CD4-positive, alpha-beta T cell (primary cell): ENCODE measurements around the gene SYPL1. TPM values are rescaled to one million over a fixed set of nuclear protein-coding genes. Genes with fewer than 3 reads are reported as not detected.

Source experiments
- ATAC-seq: fragments of 200-7000 bp; cut with Tn5 transposase; one replicate; pipeline ENCODE4 v1.10.0; 2022; ENCODE audit warnings: mild to moderate bottlenecking; ENCODE audit not compliant: poor library complexity
- CTCF ChIA-PET: fragments of 350-600 bp; sonication (Branson Sonifier 250); formaldehyde crosslinking; loops from one replicate; lab custom pipeline; 2021; ENCODE audit warnings: antibody characterized with exemption, inconsistent platforms; lab: Charles Lee
- POLR2A ChIA-PET: fragments of 350-600 bp; sonication (Branson Sonifier 250); formaldehyde crosslinking; loops from one replicate; lab custom pipeline; 2021; ENCODE audit warnings: antibody characterized with exemption, inconsistent platforms; lab: Charles Lee
- DNase-seq, 14 experiments: peaks; one replicate each; pipeline ENCODE4 v3.0.0-alpha.2; 2013 to 2020; ENCODE audit warnings: mixed read lengths in 2 of 14
- H3K27ac ChIP-seq, 2 donors: one replicate each; pipeline versions ENCODE4 v1.5.1 to v1.7.0; 2013; ENCODE audit warnings: low read length in 2 of 2, low read depth in 1 of 2, mild to moderate bottlenecking in 1 of 2
- H3K27me3 ChIP-seq, 2 experiments: 1 replicate in 1 of 2; 2 replicates in 1 of 2; pipeline versions ENCODE4 v1.6.1 to v1.7.0; 2013; ENCODE audit warnings: low read length in 2 of 2, control low read depth in 1 of 2, mild to moderate bottlenecking in 1 of 2, moderate library complexity in 1 of 2; ENCODE audit not compliant: insufficient read depth in 2 of 2, control insufficient read depth in 1 of 2
- H3K36me3 ChIP-seq: one replicate; pipeline ENCODE4 v1.6.1; 2013; ENCODE audit warnings: low read length, control low read depth; ENCODE audit not compliant: insufficient read depth
- H3K4me1 ChIP-seq: one replicate; pipeline ENCODE4 v1.6.1; 2013; ENCODE audit warnings: low read length, control low read depth; ENCODE audit not compliant: insufficient read depth
- H3K4me3 ChIP-seq: one replicate; pipeline ENCODE4 v1.5.1; 2013; ENCODE audit warnings: mild to moderate bottlenecking, low read length, moderate library complexity
- H3K9me3 ChIP-seq, 2 experiments: 1 replicate in 1 of 2; 2 replicates in 1 of 2; pipeline versions ENCODE4 v1.6.1 to v1.7.0; 2013; ENCODE audit warnings: low read length in 2 of 2, mild to moderate bottlenecking in 2 of 2, control low read depth in 1 of 2, moderate library complexity in 1 of 2; ENCODE audit not compliant: control insufficient read depth in 1 of 2, insufficient read depth in 1 of 2
- H3K27ac Mint-ChIP-seq: one replicate; pipeline ENCODE4 v1.8.0; 2020; ENCODE audit warnings: mixed read lengths
- H3K27me3 Mint-ChIP-seq: one replicate; pipeline ENCODE4 v1.8.0; 2021; ENCODE audit warnings: mixed read lengths
- H3K36me3 Mint-ChIP-seq: one replicate; pipeline ENCODE4 v1.8.0; 2021; ENCODE audit warnings: low read depth, mixed read lengths
- H3K4me1 Mint-ChIP-seq: one replicate; pipeline ENCODE4 v1.8.0; 2021; ENCODE audit warnings: low read depth, mixed read lengths
- H3K4me3 Mint-ChIP-seq: one replicate; pipeline ENCODE4 v1.8.0; 2020; ENCODE audit warnings: mild to moderate bottlenecking, mixed read lengths
- H3K9me3 Mint-ChIP-seq: one replicate; pipeline ENCODE4 v1.8.0; 2020; ENCODE audit warnings: mixed read lengths
- intact Hi-C, 2 experiments: fragments of 100-400 bp; cut with DNase I in 1 of 2; cut with micrococcal nuclease in 1 of 2; formaldehyde crosslinking; loops; one replicate each; pipeline versions ENCODE4 v1.15.1 to v1.9.0; 2023 to 2025; cut with DNase I, micrococcal nuclease
- total RNA-seq, 174 experiments: library from RNA in 2 of 174; stranded (reverse) in 2 of 174; gene quantifications; one replicate each; pipeline ENCODE4 v1.2.3 and lab custom pipeline; 2021 to 2026
- TF ChIP-seq, protein P1 (sequence below): fragments of 200-600 bp; IDR thresholded peaks from one replicate; pipeline ENCODE4 v1.8.0; 2022; ENCODE audit warnings: antibody characterized with exemption, mild to moderate bottlenecking

Gene SYPL1
- total RNA-seq, 2 experiments from 2014 or later = 51.2 to 53.1 TPM

DNA sequence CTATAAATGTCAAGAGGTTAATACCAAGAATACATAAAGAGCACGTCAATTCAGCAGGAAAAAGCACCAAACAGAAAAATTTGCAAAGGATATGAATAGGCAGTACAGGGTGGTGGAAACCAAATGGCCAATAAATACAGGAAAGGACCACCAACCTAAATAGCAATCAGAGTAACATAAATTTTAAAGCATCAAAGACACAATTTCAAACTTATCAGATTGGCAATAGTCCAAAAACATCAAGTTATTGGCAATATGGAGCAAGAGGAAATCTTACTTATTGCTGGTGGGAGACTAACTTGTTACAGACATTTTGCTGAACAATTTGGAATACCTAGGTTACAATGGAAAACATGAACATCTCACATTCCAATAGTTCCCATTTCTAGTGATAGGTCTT, 24.1 kb downstream of the SYPL1 start:
- Histone ChIP-seq H3K4me3 (no peak overlapping the region), H3K27ac (no peak overlapping the region), H3K36me3 (peaks cover 31% of the 10 kb centered on the region), H3K9me3 (no peaks in the 10 kb centered on the region), H3K27me3 (no peaks in the 10 kb centered on the region), H3K4me1 (no peaks in the 10 kb centered on the region)
- TF ChIP-seq, protein P1, sequence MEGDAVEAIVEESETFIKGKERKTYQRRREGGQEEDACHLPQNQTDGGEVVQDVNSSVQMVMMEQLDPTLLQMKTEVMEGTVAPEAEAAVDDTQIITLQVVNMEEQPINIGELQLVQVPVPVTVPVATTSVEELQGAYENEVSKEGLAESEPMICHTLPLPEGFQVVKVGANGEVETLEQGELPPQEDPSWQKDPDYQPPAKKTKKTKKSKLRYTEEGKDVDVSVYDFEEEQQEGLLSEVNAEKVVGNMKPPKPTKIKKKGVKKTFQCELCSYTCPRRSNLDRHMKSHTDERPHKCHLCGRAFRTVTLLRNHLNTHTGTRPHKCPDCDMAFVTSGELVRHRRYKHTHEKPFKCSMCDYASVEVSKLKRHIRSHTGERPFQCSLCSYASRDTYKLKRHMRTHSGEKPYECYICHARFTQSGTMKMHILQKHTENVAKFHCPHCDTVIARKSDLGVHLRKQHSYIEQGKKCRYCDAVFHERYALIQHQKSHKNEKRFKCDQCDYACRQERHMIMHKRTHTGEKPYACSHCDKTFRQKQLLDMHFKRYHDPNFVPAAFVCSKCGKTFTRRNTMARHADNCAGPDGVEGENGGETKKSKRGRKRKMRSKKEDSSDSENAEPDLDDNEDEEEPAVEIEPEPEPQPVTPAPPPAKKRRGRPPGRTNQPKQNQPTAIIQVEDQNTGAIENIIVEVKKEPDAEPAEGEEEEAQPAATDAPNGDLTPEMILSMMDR = no peak
- Mint-ChIP-seq H3K27me3 (no peaks in the 10 kb centered on the region), H3K27ac (no peak overlapping the region), H3K36me3 (peaks cover 45% of the 10 kb centered on the region), H3K4me1 (no peaks in the 10 kb centered on the region), H3K9me3 (no peaks in the 10 kb centered on the region), H3K4me3 (no peak overlapping the region)
- intact Hi-C loops = no loop called here
- POLR2A ChIA-PET = no interaction called here
- CTCF ChIA-PET = no interaction called here
- DNase-seq (no peak), ATAC-seq (no peak)

DNA sequence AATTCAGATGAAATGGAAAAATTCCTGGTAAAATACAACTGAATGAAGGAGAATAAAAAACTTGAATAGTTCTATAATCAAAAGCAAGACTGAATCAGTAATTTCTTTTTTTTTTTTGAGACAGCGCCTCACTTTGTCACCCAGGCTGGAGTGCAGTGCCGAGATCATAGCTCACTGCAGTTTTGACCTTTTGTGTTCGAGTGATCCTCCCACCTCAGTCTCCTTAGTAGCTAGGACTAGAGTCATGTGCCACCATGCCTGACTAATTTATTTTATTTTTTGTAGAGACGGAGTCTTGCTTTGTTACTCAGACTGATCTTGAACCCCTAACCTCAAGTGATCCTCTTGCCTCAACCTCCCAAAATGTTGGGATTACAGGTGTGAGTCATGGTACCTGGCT, 26.1 kb downstream of the SYPL1 start:
- H3K36me3 ChIP-seq = peaks cover 12% of the 10 kb centered on the region
- no peaks in the 10 kb centered on the region for H3K27me3 ChIP-seq
- H3K4me3 Mint-ChIP-seq = no peak overlapping the region
- intact Hi-C loops = no loop called here
- ChIA-PET POLR2A (interaction anchor here (1.0 to 1.5 kb wide), 3 partner anchors 14 to 25 kb away, joined by 3 to 7 read pairs (median 6); no protein-coding TSS in a partner anchor), CTCF (interaction anchor here (0.8 kb wide), 1 partner anchor 17 kb away, joined by 5 read pairs; no protein-coding TSS in a partner anchor)
- ATAC-seq (no peak), DNase-seq (no peak)
- H3K9me3 Mint-ChIP-seq = no peaks in the 10 kb centered on the region
- H3K9me3 ChIP-seq = no peaks in the 10 kb centered on the region
- H3K4me1 ChIP-seq = no peaks in the 10 kb centered on the region
- no peaks in the 10 kb centered on the region for H3K4me1 Mint-ChIP-seq
- H3K27ac ChIP-seq = no peak overlapping the region
- no peak overlapping the region for H3K27ac Mint-ChIP-seq
- H3K27me3 Mint-ChIP-seq = no peaks in the 10 kb centered on the region
- H3K36me3 Mint-ChIP-seq = peaks cover 26% of the 10 kb centered on the region
- TF ChIP-seq, protein P1 = no peak
- no peak overlapping the region for H3K4me3 ChIP-seq

DNA sequence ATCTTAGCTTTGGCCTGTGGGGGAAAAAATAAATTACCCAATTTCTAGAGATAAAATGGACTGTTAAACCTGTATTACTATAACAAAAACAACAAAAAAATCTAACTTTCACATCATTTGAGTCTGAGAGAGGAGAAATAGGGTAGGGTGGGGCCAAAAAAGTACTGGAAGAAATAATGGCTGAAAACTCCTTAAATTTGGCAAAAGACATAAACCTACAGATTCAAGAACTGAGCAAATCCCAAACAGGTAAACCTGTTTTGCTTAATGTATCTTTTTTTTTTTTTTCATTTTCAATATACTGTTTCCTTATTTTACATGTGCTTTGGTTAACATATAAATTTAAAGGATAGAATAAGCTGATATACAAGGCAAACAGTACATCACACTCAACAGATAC, 27.1 kb downstream of the SYPL1 start:
- DNase-seq = no peak
- Histone ChIP-seq H3K27me3 (no peaks in the 10 kb centered on the region), H3K27ac (no peak overlapping the region), H3K4me3 (no peak overlapping the region), H3K9me3 (no peaks in the 10 kb centered on the region), H3K36me3 (peaks cover 6% of the 10 kb centered on the region), H3K4me1 (no peaks in the 10 kb centered on the region)
- peaks cover 16% of the 10 kb centered on the region for H3K36me3 Mint-ChIP-seq
- TF ChIP-seq, protein P1 = no peak
- peaks cover 7% of the 10 kb centered on the region for H3K4me1 Mint-ChIP-seq
- no peak for ATAC-seq
- intact Hi-C loops = no loop called here
- POLR2A ChIA-PET = interaction anchor here (1.0 to 2.1 kb wide), 3 partner anchors 13 to 26 kb away, joined by 6 to 9 read pairs (median 7); no protein-coding TSS in a partner anchor
- no peak overlapping the region for H3K27ac Mint-ChIP-seq
- H3K4me3 Mint-ChIP-seq = no peak overlapping the region
- no peaks in the 10 kb centered on the region for H3K9me3 Mint-ChIP-seq
- H3K27me3 Mint-ChIP-seq = no peaks in the 10 kb centered on the region
- CTCF ChIA-PET = interaction anchor here (0.7 kb wide), 1 partner anchor 91 kb away, joined by 3 read pairs; no protein-coding TSS in a partner anchor
